ENCODE measurements around the gene KDELR3.
"Not testable (repeated sequence)": the region's sequence is repeated elsewhere in the genome, so short reads cannot be mapped to it uniquely, and the experiment has no call there.

KDELR3 gene

GRCh38 chr22:38456841-38457699, 10.8 kb upstream of the KDELR3 start:
- DNase-seq, result no peak

- DNase-seq, result no peak
Measured at GRCh38 chr22:38460426-38460840, 7.5 kb upstream of the KDELR3 start.

- DNase-seq, result no peak
Measured at GRCh38 chr22:38461057-38461413, 6.9 kb upstream of the KDELR3 start.

GRCh38 chr22:38461414-38462081, 6.3 kb upstream of the KDELR3 start:
- DNase-seq, result peak; percentile 61

GRCh38 chr22:38462960-38463784, 4.7 kb upstream of the KDELR3 start:
- no peak for DNase-seq

GRCh38 chr22:38464992-38465672, 2.8 kb upstream of the KDELR3 start:
- DNase-seq, result no peak

- DNase-seq, result no peak
Measured at GRCh38 chr22:38465673-38466490, 2.0 kb upstream of the KDELR3 start.

- no peak for DNase-seq
Measured at GRCh38 chr22:38467438-38467903, 425 bp upstream of the KDELR3 start.

- no peak for DNase-seq
Measured at GRCh38 chr22:38468443-38469305, 778 bp downstream of the KDELR3 start.

GRCh38 chr22:38469306-38469781, 1.4 kb downstream of the KDELR3 start:
- no peak for DNase-seq

- not testable (repeated sequence) for DNase-seq
Measured at GRCh38 chr22:38470179-38470578, 2.3 kb downstream of the KDELR3 start.

GRCh38 chr22:38471237-38471636, 3.3 kb downstream of the KDELR3 start:
- DNase-seq, result no peak

- DNase-seq, result no peak
Measured at GRCh38 chr22:38474003-38474607, 6.2 kb downstream of the KDELR3 start.

- DNase-seq, result no peak
Measured at GRCh38 chr22:38477585-38477984, 9.7 kb downstream of the KDELR3 start.

GRCh38 chr22:38479096-38479837, 11.4 kb downstream of the KDELR3 start:
- DNase-seq, result no peak

- no peak for DNase-seq
Measured at GRCh38 chr22:38481162-38481870, 13.4 kb downstream of the KDELR3 start.

- no peak for DNase-seq
Measured at GRCh38 chr22:38481871-38482332, 14.0 kb downstream of the KDELR3 start.

GRCh38 chr22:38482662-38483308, 14.9 kb downstream of the KDELR3 start:
- no peak for DNase-seq

Measured in MV-4-11 (cell line).